ENCODE measurements around the gene CCR2. TPM values are rescaled to one million over a fixed set of nuclear protein-coding genes. Genes with fewer than 3 reads are reported as not detected.

The CCR2 gene
- total RNA-seq, 4 donors from 2014 or later = 0.89 to 1.8 (median 1.3) TPM; not detected in 1

DNA sequence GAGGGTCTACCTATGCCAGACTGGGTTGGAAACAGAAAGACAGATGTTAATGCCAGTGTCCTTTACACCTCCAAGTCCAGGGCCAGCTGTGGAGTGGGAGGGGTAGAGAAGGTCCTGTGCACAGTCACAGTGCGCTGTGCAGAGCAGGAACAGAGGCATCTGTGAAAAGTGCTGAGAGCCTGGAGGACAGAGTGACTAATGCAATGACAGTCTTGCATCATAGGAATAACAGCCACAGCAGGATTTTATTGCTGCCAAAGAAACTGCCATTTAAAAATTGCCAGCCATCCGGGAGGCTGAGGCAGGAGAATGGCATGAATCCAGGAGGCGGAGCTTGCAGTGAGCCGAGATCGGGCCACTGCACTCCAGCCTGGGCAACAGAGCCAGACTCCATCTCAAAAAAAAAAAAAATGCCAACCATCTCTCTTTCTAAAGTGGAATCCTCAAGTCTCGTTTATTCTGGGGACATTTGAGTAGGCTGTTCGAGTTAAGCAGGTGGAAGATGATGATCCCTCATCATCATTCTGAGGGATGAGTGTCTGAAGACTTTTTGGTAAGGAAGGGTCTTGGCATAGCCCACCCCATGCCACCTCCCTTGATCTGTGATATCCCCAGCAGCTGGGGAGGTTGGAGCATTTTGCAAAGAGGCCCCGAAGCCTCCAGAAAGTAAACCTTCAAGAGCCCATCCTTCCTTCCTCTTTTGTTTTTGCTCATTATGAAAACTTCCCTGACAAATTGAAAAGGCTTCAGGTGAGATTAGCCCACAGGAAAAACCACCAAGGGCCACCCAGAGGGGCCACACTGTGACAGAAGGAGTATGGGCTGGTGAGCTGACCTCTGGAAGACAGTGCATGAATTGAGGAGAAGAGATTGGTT is 7.7 kb downstream of the CCR2 start:
- intact Hi-C loops (cut with DNase I; ENCODE audit: low total_unique reads) = no loop called here
- TF ChIP-seq, protein P1, sequence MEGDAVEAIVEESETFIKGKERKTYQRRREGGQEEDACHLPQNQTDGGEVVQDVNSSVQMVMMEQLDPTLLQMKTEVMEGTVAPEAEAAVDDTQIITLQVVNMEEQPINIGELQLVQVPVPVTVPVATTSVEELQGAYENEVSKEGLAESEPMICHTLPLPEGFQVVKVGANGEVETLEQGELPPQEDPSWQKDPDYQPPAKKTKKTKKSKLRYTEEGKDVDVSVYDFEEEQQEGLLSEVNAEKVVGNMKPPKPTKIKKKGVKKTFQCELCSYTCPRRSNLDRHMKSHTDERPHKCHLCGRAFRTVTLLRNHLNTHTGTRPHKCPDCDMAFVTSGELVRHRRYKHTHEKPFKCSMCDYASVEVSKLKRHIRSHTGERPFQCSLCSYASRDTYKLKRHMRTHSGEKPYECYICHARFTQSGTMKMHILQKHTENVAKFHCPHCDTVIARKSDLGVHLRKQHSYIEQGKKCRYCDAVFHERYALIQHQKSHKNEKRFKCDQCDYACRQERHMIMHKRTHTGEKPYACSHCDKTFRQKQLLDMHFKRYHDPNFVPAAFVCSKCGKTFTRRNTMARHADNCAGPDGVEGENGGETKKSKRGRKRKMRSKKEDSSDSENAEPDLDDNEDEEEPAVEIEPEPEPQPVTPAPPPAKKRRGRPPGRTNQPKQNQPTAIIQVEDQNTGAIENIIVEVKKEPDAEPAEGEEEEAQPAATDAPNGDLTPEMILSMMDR (IDR thresholded peaks at IDR 0.05) = no peak
- 36 to 49% methylated on average over 8 of the region's 8 CpGs for WGBS, 2 donors
- no peak overlapping the region for H3K4me3 ChIP-seq (ENCODE audit: low read depth, poor library complexity, severe bottlenecking)
- peak in 1 of 2 donors; percentile 39 for DNase-seq (ENCODE audit: low spot score in 2 of 2)

DNA sequence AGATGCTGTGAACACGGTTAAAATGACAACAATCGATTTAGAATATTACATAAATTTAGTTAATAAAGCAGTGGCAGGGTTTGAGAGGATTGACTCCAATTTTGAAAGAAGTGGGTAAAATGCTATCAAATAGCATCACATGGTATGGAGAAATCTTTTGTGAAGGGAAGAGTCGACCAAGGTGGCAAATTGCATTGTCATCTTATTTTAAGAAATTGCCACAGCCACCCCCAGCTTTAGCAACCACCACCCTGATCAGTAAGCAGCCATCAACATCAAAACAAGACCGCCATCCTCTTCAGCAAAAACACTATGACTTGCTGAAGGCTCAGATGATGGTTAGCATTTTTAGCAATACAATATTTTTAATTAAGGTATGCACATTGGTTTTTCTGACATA is 11.1 kb downstream of the CCR2 start:
- no peak for DNase-seq (ENCODE audit: low spot score in 2 of 2)
- WGBS, 2 donors = 85% methylated on average over 4 of the region's 4 CpGs
- TF ChIP-seq, protein P1 (IDR thresholded peaks at IDR 0.05) = no peak
- no peak for TF ChIP-seq POLR2A (IDR thresholded peaks at IDR 0.05)
- intact Hi-C loops (cut with DNase I; ENCODE audit: low total_unique reads) = no loop called here
- no peak overlapping the region for H3K4me3 ChIP-seq (ENCODE audit: low read depth, poor library complexity, severe bottlenecking)

- intact Hi-C loops (cut with DNase I; ENCODE audit: low total_unique reads) = no loop called here
Observed at GRCh38 chr3:46365737-46366524, 12.0 kb downstream of the CCR2 start.

GRCh38 chr3:46367811-46368210 is 13.9 kb downstream of the CCR2 start:
- no peak for TF ChIP-seq POLR2A (IDR thresholded peaks at IDR 0.05)
- TF ChIP-seq, protein P1 (IDR thresholded peaks at IDR 0.05) = no peak
- H3K4me3 ChIP-seq (ENCODE audit: low read depth, poor library complexity, severe bottlenecking) = no peak overlapping the region
- 88 to 91% methylated on average over 5 of the region's 5 CpGs for WGBS, 2 donors
- DNase-seq (ENCODE audit: low spot score in 2 of 2) = no peak
- intact Hi-C loops (cut with DNase I; ENCODE audit: low total_unique reads) = no loop called here

More at GRCh38 chr3:46365737-46366524, 12.0 kb downstream of the CCR2 start:
- no peak for DNase-seq (ENCODE audit: low spot score in 2 of 2)
- no peak for TF ChIP-seq POLR2A (IDR thresholded peaks at IDR 0.05)
- TF ChIP-seq, protein P1 (IDR thresholded peaks at IDR 0.05) = no peak
- 77 to 80% methylated on average over 5 of the region's 5 CpGs for WGBS, 2 donors
- no peak overlapping the region for H3K4me3 ChIP-seq (ENCODE audit: low read depth, poor library complexity, severe bottlenecking)

GRCh38 chr3:46368569-46368968 is 14.7 kb downstream of the CCR2 start:
- TF ChIP-seq, protein P1 (IDR thresholded peaks at IDR 0.05) = no peak
- no peak for TF ChIP-seq POLR2A (IDR thresholded peaks at IDR 0.05)
- peak in 1 of 2 donors; percentile 32 for DNase-seq (ENCODE audit: low spot score in 2 of 2)
- intact Hi-C loops (cut with DNase I; ENCODE audit: low total_unique reads) = no loop called here
- H3K4me3 ChIP-seq (ENCODE audit: low read depth, poor library complexity, severe bottlenecking) = no peak overlapping the region
- 62 to 76% methylated on average over 7 of the region's 7 CpGs for WGBS, 2 donors
